Measurements from ENCODE around the gene WRAP73.

- TF ChIP-seq, protein P1, sequence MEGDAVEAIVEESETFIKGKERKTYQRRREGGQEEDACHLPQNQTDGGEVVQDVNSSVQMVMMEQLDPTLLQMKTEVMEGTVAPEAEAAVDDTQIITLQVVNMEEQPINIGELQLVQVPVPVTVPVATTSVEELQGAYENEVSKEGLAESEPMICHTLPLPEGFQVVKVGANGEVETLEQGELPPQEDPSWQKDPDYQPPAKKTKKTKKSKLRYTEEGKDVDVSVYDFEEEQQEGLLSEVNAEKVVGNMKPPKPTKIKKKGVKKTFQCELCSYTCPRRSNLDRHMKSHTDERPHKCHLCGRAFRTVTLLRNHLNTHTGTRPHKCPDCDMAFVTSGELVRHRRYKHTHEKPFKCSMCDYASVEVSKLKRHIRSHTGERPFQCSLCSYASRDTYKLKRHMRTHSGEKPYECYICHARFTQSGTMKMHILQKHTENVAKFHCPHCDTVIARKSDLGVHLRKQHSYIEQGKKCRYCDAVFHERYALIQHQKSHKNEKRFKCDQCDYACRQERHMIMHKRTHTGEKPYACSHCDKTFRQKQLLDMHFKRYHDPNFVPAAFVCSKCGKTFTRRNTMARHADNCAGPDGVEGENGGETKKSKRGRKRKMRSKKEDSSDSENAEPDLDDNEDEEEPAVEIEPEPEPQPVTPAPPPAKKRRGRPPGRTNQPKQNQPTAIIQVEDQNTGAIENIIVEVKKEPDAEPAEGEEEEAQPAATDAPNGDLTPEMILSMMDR (IDR thresholded peaks at IDR 0.05; ENCODE audit: low read depth, low read length), result no peak
- TF ChIP-seq EZH2phosphoT487 (IDR thresholded peaks at IDR 0.05; ENCODE audit: low read depth), result no peak
These were observed 18.8 kb upstream of the WRAP73 start for GRCh38 chr1:3668585-3669300.

Measured in OCI-LY3 (cell line).